NCI-H82 (cell line): Measurements from ENCODE around the gene SBK1.

Experiments used
- DNase-seq: peaks from one replicate; lab custom pipeline; 2025; lab: John Stamatoyannopoulos, UW

SBK1 gene

DNA sequence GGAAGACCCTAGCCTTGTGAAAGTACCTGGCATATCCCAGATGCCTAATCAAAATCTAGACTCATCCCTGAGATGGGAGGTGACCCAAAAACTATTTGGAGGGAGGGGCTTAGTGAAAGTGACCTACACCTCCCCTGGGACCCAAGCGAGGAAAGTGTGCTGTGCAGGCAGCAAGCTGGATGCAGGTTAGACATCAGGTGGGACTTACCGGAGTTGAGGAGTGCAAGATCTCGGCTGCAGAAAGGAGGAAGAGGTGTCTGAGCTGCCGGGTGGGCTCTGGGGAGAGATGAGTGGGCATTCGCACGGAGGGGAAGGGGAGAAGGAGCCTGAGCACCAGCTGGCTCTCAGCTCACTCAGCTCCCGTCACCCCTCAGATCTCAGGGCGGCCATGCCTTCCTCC is 10.3 kb upstream of the SBK1 start:
- no peak for DNase-seq

DNA sequence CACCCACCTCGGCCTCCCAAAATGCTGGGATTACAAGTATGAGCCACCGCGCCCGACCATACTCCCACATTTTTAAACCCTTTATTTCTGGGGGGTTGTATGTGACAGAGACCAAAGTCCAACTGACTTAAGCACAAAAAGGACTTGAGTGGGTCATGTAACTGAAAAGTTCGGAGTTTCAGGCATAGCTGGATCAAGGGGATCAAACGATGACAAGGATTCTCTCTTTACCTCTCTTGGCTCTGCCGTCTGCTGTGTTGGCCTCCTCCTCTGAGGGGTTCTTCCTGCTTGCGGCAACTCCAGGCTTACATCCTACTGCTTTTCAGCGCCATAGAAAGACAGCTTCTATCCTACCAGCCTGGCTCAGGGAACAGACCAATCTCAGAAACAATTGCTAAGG is 9.2 kb upstream of the SBK1 start:
- DNase-seq, result no peak

DNA sequence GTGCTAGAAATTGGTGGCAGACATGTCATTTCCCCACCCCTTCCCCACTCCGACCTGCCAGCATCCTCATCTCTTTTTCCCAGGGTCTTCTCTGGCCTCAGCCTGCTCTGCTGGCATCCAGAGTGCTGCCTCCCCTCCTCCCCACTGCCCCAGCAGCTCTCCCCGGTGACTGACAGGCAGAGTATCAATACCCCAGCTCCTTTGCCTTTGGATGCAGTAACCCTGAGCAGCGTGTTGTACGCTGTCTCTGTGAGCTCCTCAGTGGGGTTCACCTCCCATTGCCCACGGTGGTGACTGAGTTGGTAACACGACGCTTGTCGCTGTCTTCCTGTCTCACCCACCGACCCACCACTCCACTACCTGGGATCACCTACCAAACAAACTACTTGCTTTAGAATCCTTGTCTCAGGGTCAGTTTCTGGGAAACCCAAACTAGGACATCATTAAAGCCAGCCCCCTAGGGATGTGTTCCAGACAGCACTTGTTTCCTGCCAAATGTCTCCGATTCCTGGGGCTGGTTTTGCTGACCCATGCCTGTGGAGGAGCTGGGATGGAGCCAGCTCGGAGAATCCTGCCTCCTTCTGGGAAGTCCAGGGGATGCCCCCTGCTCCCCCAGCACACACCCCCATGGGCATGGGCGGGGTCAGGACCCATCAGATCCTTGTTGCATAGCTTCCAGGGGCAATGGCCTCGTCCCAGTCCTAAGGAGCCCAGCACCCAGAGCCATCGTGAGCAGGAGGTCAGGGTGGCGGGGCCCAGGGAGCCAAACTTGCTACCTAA is 8.3 kb upstream of the SBK1 start:
- DNase-seq, result no peak

DNA sequence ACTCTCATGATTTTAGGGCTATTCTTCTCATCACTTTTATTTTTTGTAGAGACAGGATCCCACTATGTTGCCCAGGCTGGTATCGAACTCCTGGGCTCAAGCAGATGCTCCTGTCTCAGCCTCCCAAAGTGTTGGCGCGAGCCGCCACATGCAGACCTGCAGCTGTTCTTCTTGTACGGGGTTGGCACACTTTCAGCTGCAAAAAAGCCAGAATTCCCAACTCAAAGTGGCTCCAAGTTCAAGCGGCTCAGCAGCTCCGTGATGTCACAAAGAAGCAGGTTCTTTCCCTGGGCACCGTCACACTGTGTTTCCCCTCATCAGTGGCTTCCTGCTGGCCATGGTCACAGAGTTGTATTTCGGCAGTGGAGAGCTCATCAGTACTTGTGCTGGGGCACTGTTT is 6.7 kb upstream of the SBK1 start:
- no peak for DNase-seq

DNA sequence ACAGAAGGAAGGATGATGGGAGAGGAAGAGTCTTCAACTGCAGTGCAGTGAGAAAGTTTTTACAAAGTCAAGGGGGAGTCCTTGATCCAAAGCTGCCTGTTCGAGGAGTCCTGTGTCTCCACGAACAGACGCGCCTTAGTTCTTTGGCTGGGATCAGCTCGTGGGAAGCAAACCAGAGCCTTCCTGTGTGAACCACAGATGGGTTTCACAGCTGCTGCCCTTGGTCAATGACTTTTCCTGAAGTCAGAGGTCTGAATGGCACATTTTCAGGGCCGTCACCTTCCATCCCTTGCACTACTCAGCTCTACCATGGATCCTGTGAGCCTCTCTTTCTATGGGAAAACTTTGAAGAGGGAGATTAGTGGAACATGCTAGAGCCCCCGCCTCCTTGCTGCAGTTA is 4.2 kb upstream of the SBK1 start:
- DNase-seq, result no peak

DNA sequence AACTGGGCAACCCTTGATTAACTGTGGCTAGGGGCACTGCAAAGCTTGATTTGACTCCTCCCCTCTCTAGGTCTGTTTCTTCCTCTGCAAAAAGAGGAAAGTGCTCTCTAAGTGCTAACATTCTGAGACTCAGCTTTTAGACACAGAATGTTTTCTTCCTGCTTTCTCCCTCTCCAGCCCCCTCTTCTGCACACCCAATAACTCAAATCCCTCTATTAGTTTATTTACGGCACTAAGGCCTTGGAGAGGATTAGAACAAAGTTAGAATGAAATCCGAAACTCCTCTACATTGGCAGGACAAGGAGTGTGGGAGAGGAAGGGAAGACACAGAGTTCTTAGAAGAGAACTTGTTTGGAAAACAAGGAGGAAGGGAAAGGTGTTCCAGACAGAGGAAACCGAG is 3.3 kb upstream of the SBK1 start:
- DNase-seq, result no peak

DNA sequence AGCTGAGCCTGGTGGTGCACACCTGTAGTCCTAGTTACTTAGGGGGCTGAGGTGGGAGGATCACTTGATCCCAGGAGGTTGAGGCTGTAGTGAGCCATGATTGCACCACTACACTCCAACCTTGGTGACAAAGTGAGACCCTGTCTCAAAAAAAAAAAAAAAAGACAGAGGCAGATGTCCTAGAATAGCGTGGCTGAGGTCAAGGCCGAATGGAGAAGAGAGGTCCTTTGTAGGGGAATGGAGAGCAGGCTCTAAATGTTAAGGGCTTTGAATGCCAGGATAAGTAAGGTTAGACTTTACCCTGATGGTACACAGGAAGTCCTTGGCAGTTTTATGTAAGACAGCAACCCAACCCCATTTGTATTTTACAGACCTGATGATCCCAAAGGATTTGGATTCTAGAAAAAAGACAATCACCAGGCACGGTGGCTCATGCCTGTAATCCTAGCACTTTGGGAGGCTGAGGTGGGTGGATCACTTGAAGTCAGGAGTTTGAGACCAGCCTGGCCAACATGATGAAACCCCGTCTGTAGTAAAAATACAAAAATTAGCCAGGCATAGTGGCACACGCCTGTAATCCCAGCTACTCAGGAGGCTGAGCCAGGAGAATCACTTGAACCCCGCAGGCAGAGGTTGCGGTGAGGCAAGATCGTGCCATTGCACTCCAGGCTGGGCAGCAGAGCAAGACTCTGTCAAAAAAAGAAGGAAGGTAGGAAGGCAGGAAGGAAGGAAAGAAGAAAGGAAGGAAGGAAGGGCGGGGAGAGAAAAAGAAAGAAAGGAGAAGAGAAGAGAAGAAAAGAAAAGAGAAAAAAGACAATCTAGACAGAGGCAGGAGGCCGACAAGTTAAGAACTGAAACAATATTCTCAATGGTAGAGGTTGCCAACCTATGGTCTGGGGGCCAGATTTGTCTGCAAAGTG is 2.1 kb upstream of the SBK1 start:
- no peak for DNase-seq

DNA sequence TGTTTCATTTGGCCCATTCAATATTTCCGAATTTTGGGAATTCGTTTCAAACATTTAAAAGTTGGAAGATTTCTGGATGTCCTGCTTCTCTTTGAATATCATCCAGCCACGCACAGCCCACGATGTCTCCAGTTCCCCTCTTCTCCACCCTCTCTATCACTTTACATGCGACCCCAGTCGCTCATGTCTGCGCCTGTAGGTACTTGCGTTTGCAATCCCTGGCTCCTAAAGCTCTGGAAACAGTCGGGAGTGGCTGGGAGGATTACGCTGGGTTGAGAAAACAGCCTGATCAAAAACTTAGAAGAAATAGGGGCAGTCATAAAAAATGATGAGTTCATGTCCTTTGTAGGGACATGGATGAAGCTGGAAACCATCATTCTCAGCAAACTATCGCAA is 1.5 kb upstream of the SBK1 start:
- peak; percentile 37 for DNase-seq

DNA sequence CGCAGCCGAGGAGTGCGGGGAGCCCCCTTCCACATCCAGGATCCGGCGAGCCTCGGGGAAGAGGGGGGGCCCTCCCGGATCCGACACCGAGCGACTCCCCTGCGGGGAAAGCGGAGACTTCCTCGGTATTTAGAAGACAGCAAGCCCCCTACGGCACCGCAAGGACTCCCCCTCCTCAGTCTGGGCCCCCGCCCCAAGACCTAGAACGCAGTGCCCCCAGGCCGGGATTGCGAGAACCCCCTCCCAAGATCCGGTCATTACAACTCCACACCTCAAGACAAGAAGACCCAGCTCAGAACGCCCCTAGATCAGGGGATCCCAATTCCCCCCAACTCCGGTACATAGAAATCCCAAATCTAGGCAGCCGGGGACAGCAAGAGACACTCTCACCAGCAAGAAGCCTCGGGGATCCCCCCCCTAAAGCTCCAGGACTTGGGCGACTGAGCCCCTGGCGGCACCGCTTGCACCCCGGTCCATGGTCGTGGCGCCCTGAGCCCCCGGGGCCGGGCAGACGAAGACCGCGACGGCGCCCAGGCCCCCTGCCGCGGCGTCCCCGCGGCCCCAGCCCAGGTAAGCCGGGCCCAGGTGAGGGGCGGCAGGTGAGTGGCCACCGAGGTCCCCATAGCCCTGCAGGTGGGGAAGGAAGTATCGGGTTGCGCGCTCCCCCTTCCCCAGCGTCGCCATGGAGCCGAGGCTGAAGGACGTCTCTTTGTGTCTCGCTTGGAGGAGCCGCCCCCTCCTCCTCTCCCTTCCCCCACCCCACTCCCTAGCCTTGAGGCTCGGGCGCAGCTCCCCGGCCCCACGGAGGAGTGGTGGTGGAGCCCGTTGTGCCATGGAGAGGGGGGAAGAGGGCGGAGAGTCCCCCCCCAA is 641 bp downstream of the SBK1 start:
- DNase-seq, result peak; percentile 59

DNA sequence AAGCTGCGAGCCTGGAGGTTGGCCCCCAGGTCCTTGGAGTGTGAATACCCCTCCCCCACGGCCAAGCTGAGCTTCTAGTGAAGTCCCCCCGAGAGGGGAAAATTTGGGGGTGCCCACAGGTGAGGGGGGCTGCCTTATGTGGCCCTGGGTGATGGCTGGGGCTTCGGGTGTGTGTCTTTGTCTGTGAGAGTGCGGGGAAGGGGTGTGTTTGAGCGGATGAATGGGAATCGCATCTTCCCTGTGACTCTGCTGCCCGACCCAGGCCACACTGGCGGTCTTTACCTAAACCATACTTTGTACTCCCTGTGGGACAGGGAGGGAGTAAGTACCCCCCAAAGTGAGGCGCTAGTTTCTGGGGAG is 1.3 kb downstream of the SBK1 start:
- DNase-seq, result peak; percentile 40

DNA sequence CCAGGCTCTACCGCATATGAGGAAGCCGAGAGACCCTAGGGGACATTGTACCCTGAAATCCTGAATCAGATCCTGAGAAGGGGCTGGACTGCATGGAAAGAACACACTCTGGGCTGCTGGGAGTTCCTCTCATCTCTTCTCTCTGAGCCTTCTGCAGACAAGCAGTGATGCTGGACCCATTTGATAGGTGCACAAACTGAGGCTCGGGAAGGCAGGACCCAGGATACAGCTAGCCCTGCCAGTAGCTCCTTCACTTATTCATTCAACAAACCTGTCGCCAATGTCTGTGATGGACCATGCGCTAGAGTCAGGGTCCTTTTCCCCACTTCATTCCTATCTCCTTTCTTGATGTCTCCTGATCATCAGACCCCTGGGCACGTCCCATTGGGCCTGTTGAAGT is 1.9 kb downstream of the SBK1 start:
- DNase-seq, result no peak

DNA sequence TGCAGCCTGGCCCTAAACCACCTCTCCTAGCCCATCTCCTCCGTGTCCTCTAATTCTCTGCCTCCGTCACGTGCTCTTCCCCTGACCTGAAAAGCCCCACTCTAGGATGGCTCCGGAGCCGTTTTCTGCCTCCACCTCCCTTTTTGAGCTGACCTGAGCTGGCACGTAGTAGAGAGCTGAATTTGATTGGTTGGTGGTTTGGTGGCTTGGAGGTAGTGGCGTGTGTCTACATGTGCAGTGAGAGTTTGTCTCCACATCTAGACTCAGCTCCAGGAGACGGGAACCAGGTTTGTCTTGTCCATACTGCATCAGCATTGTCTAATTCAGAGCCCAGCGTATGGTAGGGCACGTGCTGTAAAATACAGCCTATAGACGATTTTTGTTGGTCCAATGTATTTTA is 3.0 kb downstream of the SBK1 start:
- DNase-seq, result no peak

DNA sequence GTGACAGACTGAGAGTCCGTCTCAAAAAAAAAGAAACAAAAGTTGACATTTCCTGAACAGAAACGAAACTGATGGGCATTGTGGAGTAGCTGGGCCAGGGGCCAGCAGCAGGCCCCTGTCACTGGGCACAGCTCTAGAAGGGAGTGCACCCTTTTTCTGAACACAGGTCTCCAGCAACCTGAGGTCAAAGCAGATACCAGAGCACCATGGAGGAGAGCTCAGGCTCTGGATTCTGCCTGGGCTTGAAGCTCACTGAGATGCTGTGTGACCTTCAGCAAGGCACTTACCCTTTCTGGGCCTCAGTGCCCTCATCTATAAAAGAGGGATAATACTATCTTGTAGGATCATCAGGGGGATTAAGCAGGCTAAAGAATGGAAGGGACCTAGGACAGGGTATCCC is 5.0 kb downstream of the SBK1 start:
- no peak for DNase-seq

DNA sequence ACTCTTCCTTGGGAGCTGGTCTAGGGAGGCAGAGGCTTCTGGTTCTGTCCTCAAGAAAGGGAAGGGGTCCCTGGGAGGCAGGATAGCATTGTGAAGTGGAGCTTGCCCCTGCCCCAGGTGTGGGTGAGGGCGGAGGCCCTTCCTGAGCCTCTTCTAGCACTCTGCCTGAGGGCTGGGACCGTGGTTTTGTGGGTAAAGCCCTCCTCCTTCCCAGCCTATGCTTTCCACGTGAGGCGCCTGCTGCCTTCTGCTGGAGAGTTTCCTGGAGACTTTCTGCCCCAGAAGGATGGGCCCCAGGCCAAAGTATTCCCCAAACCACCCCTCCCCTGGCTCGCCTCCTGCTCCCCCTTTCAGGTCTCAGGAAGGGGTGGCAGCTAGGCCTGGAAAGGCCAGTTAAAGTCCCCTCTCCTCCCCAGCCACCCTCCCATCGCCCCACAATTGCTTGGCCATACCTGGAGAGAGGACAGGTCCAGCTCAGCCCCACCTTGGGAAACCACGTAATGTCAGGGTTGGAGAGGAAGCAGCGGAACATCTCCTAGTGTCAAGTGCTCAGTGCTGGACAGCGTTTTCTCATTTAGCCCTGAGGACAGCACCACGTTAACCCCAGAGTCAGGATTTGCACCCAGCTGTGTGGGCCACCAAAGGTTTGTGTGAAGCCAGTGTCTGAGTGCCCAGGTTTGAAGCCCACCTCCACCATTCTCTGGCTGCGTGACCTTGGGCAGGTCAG is 5.6 kb downstream of the SBK1 start:
- DNase-seq, result peak; percentile 22

DNA sequence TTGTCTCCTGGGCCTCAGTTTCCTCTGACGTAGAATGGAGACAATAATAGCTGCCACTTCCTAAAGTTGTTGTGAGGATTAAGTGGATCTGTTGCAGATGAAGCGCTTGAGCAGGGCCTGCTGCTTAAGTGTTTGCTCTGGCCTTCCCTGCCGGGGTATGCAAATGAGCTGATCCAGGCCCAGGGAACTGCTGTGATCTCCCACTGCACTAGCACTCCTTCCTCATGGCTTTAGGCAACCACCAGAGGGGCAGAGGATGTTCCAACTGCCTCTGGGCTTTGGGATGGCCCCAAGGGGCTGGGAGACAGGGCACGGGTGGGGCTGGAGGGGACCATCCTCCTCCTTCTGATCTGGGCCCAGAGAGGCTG is 6.2 kb downstream of the SBK1 start:
- DNase-seq, result peak; percentile 74

DNA sequence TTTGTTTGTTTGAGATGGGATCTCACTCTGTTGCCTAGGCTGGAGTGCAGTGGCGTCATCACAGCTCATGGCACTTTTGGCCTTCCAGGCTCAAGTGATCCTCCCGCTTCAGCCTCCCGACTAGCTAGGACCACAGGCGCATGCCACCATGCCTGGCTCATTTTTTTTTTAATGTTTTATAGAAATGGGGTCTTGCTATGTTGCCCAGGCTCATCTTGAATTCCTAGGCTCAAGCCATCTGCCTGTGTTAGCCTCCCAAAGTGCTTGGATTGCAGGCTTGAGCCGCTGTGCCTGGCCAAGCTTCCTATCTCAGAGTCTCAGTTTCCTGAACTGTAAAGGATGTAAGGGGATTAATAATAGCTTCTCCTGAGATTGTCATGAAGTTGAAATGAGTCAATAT is 8.0 kb downstream of the SBK1 start:
- no peak for DNase-seq

DNA sequence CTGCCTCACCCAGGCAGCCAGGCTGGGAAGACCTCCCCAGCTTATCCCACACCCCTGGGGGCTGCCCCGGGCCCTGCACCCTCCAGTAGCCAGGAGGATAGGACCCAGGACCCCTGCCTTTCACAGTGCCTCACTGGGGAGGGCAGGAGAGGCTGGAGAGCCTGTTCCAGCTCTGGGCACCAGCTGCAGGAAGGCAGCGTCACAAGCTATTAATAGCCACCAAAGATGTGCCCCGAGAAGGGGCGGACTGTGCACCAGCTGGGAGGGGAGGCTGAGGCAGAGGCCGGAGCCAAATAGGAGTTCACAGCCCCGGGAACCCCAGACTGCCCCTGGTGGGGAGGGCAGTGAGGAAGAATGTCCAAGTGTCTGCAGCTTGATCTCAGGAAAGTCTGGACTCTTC is 8.8 kb downstream of the SBK1 start:
- no peak for DNase-seq

DNA sequence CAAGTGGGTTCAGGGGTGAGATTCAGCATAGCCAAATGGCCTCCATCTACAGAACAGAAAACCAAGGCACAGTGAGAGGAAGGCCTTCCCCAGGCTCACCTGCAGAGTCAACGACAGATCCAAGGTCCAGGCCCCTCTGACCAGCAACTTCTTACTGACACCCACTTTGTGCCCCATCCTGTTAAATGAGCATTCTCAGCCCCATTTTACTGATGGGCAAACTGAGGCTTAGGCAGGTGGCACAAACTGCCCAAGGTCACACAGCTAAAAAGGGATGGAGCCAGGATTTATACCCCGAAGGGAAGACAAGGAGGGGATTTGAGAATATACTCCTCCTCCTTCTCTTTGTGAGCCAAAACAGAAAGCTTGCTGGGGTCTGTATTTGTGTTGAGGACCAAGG is 9.3 kb downstream of the SBK1 start:
- DNase-seq, result no peak

DNA sequence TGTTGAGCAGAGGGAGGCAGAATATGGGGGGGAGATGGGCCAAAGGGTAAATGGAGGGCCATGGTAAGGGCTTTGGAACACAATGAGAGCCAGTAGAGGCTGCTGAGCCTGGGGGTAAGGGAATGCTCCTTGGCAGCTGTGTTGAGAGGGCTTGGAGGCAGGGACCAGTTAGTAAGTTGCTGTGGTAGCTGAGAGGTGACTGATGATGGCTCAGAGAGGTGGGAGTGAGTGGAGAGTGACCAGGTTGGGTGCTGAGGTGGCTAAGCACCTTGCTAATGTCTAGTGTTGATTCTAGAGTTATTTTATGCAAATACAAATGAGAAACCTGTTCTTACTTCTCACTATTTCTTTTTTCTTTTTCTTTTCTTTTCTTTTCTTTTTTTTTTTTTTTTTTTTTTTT is 10.8 kb downstream of the SBK1 start:
- DNase-seq, result no peak

DNA sequence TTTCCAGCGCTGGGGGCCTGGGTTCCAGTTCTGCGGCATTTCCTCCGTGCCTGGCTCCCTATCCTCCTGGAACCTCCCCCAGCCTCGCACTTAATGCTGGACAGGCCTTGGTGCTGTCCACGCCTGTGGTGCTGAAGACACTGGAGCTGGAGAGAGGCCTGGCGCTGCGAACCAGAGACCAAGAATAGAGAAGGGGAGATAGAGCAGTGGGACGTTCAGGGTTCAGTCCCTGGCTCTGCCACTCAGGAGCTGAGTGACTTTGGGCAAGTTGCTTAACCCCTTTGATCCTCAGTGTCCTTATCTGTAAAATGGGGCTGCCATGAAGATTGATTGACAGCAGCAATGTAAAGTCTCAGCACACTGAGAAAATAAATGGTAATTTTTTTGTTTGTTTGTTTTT is 11.9 kb downstream of the SBK1 start:
- DNase-seq, result no peak

DNA sequence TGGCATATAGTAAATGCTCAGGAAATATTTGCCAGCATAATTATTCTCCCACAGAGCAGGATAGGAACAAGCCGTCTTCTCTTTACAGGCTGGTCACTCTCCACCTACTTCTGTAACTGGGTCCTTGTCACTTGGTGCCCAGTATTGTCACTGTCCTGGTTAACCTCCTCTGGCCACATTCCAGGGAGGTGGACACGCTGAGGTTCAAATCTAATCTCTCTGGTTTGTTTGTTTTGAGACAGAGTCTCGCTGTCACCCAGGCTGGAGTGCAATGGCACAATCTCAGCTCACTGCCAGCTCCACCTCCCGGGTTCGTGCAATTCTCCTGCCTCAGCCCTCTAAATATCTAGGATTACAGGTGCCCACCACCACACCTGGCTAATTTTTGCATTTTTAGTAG is 15.6 kb downstream of the SBK1 start:
- no peak for DNase-seq
